GM18873 (cell line): ENCODE data around the gene KDELR1.

Experiments
- ATAC-seq: cut with Tn5 transposase; IDR thresholded peaks from one replicate; pipeline ENCODE4 v1.9.1; 2021; ENCODE audit warnings: mild to moderate bottlenecking, moderate library complexity, moderate number of reproducible peaks; ENCODE audit not compliant: unreplicated experiment, low FRiP score

The KDELR1 gene

DNA sequence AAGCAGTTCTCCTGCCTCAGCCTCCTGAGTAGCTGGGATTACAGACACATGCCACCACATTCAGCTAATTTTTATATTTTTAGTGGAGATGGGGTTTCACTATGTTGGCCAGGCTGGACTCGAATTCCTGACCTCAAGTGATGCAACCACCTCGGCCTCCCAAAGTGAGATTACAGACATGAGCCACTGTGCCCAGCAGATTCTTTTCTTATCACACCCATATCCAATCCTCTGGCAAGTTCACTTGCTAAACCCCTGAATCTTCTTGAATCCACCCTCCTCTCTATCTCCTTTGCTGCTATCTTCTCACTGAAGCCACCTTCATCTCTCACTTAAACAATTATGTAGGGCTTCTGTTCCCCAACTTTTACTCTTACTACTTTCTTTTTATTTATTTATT is 45.2 kb downstream of the KDELR1 start:
- ATAC-seq: no peak

DNA sequence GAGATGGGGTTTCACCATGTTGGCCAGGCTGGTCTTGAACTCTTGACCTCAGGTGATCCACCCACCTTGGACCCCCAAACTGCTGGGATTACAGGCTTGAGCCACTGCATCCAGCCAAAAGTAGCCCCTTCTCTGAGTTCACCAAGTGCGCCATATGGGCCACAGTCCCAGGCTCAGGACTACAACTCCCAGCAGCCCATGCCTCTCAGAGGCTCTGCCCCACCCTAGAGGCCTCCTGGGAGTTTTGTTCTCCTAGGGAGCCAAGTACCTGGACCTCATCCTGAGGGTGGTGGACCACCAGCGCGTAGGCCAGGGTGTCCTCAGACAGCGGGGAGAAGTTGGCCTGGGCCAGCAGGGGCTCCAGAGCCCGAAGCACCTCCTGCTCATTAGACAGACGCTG is 46.5 kb downstream of the KDELR1 start:
- no peak for ATAC-seq

DNA sequence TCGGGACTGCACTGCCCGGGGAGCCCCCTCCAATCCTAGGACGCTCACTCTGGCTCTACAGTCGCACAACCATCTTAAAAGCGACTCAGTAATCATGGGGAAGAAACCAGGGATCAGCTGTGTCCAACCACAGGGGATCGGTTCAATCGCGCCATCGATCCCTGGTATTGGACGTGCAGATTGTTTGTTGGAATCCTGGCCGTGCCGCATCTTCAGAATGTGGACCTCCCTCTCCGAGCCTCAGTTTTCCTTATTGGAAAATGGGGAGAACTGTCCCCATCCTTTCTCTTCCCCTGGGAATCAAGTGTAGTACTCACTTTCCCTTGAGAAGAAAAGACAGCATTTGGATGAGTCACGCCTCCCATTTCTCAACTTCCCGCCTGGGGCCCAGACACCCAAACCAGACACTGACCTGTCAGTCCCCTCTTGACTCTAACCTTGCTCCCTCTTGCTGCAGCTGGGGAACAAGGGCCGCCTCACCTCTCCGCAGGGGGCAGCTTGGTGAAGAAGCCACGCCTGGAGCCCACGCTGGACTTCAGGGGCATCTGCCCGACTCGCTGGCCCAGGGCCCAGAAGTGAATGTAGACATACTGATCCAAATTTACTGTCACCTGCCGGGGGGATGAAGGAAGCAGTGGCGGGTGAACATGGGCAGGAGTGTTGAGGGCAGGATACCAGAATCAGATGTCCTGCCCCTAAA is 48.4 kb downstream of the KDELR1 start:
- ATAC-seq: no peak

DNA sequence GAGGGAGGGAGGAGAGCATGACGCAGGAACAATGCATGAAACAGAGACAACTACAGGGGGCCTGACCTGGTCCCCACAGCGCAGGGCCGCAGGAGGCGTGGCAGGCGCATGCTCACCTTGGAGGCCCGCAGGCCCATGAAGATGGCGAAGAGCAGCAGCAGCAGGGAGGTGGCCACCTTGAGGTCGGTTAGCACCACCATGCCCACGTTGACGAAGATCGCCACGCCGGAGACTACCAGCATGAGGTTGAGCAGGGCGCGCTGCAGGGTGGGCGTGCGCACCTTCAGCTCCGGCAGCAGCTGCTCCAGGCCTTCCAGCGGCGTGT is 49.0 kb downstream of the KDELR1 start:
- ATAC-seq: no peak

DNA sequence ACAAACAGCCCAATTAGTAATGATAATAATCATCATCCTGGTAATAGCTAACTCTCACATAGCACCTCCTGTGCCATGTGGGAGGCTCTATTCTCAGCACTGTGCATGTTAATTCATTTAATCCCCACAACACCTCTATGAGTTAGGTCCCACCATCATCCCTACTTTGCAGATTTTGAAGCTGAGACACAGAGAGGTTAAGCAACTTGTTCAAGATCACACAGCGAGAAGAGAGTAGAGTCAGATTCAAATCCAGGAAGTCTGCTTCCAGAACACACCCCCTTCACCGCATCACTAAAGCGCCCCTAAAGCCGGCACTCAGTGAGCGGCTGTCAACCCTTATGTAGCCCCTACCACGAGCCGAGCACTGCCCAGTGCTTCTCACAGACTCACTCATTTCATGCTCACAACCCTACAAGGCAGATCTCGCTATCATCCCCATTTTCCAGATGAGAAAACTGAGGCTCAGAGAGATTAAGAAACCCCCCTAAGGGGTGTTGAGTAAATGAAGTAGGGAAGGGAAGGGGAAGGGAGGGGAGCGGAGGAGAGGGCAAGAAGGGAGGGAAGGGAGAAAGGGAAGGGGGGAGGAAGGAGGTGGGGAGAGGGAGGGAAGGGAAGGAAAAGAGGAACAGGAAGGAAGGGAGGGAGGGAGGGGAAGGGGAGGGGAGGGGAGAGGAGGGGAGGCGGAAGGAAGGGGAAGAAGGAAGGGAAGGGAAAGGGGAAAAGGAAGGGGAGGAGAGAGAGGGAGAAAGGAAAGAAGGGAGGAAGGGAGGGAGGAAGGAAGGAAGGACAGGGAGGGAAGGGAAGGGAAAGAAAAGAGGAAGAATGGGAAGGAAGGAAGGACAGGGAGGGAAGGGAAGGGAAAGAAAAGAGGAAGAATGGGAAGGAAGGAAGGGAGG is 49.6 kb downstream of the KDELR1 start:
- ATAC-seq: no peak

DNA sequence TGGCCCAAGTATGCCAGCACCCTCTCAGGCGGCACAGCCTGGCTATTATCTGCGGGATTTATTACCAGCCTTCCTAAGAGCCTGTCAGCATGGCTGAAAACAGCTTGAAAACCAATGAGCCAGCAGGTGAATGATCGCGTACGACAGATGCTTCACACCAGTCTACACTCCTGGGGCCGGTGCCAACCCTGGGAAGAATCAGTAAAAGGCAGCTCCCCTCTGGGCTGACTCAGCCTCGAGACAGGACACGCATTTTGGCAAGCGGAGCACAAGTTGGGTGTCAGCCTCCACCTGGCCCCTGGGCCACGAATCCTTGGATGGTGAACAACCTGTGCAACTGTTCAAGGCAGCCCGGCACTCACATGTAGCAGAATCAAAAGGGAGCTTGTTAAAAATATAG is 50.4 kb downstream of the KDELR1 start:
- no peak for ATAC-seq

DNA sequence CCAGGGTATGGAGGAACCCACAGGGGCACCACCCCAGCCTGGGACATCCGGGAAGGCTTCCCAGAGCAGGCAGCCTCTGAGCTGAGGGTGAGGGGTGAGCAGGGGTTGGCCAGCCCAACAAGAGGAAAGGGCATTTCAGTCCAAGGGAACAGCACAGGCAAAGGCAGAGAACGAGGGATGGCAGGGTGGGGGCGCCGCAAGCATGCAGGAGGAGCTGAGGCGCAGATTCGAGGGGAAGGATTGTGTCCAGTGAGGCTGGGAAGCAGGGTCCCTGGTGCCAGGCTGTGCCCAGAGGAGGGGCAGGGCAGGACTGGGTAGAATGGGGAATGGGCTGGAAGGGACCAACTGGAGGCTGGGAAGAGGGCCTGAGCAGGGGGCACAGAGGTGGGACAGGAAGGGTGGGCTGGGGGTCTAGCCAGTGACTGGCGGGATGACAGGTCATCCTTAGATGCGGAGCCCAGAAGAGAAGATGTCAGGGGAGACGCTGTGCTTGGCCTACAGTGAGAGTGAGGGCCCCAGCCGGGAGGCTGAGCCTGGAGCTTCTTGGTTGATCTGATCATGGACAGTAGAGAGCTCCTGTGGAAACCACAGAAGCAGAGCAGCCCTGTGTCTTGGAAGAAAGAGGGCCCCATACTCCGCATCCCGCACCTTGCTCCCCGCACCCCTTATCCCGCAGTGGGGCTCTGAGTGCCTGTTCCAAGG is 52.4 kb downstream of the KDELR1 start:
- no peak for ATAC-seq

DNA sequence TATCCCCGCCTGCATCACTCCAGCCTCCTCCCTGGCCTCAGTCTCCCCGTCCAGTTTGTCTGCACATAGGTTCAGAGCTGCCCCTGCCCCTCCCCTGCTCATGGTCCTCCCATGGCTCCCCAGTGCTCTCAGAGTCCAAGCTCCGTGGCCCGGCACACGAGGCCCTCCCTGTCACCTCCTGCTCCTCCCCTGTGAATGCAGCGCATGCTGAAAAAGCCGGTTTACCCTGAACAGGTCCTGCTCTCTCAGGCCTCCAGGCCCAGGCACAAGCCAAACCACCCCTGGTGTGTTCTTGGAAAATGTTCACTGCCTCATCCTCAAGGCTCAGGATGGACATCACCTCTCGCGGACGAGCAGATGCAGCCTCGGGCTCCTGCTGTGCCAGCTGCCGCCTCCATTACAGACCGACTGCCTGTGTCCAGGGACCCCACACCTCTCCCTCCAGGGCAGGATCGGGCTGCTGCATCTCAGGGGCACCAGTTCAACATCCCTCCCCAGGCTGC is 53.0 kb downstream of the KDELR1 start:
- ATAC-seq: no peak

DNA sequence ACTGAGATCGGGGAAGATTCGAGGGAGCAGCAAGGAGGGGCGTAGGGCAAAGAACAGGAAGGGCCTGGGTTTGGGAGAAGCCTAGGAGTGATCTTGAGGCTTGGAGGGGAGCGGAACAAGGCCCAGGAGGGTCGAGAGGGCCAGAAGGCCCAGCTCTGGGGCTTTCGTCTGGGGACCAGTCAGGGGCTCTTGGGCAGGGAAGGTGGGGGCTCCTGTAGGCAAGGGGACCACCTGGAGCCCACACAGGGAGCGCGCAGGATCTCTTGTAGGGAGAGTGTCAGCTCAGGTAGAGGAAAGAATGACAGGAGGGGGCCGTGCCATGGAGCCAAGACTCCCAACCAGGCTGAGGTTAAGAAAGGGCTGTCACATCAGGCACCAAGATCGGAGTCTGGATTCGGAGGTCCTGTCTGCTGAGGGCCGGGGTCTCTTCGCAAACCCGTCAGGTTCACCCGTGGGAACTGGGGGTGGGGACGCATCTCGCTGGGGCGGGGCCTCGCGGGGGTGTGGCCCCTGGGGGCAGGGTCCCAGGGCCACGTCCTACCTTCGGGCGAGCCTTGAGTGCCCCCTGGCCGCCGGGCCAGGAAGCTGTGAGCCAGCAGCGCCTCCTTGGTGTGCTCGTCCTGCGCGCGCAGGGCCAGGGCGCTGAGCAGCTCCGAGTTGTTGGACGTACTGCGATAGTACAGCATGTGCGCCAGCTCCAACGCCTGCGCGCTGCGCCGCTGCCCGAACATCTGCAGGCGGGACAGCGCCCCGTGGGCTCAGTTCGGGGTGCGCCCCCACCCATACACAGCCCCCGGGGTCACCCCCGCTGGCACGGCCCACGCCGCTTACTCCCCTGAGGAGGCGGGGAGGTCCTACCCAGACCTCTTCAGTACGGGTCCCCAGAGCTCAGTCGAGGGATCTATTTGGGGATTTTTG is 57.6 kb downstream of the KDELR1 start:
- peak; percentile 41 for ATAC-seq

DNA sequence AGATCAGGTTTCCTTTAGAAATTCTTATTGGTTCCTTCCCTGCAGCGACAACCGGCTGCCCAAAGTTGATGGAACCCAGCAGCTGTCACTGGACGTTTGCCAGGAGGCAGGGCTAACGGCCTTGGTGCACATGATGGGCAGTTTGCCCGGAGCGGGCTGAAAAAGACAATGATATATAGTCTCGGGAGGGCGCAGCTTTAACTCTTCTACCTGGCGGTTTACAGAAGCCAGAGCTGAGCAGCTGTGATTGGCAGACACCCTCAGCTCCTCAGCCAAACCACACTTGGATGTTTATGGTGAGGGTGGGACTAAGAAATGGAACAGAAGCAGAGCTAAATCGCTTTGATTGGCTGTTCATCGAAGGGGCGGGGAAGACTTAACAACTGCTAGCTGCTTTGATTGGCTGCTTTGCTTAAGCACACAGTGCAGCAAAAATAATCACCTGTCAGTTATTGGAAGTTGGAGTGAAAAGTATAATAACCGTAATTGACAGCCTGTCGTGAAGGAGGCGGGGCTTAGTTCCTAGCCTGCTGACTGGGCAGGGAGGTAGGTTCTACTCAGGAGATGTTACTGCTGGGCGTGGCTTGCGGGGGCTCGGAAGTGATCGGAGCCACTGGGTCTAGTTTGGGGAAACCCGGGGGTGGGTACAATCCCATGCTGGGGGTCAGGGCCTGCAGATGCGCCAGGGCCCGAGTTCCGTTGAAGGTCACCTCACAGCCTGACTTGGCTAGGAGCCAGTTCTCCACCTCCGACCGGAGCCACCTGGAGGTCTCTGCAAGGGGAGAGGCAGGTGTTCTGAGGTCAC is 58.5 kb downstream of the KDELR1 start:
- ATAC-seq: peak; percentile 70
